OCI-LY7 (cell line): ENCODE measurements around the gene ZBTB1. TPM values are rescaled to one million over a fixed set of nuclear protein-coding genes. Genes with fewer than 3 reads are reported as not detected.
"Not testable (repeated sequence)": the region's sequence is repeated elsewhere in the genome, so short reads cannot be mapped to it uniquely, and the experiment has no call there.

ENCODE experiments used
- BruUV-seq: library from RNA; stranded (reverse); fragments of 400-500 nt; replicated peaks from 2 replicates; lab custom pipeline; 2021; lab: Mats Ljungman, UMichigan
- CTCF ChIA-PET: fragments of 300-600 bp; sonication (Branson Sonifier 250); formaldehyde crosslinking; loops from one replicate; lab custom pipeline; 2022; ENCODE audit warnings: antibody characterized with exemption; ENCODE audit not compliant: unreplicated experiment; lab: Charles Lee
- POLR2A ChIA-PET: fragments of 300-600 bp; sonication (Branson Sonifier 250); formaldehyde crosslinking; loops from one replicate; lab custom pipeline; 2022; ENCODE audit warnings: antibody characterized with exemption; lab: Charles Lee
- DNase-seq: peaks from one replicate; pipeline ENCODE4 v3.0.0-alpha.2; 2015; ENCODE audit warnings: low spot score
- H2AFZ ChIP-seq: fragments of 200-600 bp; sonication (generic), shearing (Covaris generic); 2 replicates; pipeline ENCODE4 v1.6.1; 2014; ENCODE audit warnings: mild to moderate bottlenecking, antibody characterized with exemption, low read length, moderate library complexity
- H3K27ac ChIP-seq: fragments of 200-600 bp; sonication (generic); 2 replicates; pipeline ENCODE4 v1.5.1; 2014; ENCODE audit warnings: mixed run types, low read depth, mild to moderate bottlenecking, moderate library complexity, low read length, inconsistent platforms; ENCODE audit not compliant: poor library complexity, severe bottlenecking
- H3K36me3 ChIP-seq: fragments of 200-600 bp; sonication (generic); 2 replicates; pipeline ENCODE4 v1.6.1; 2014; ENCODE audit warnings: mild to moderate bottlenecking, antibody characterized with exemption, low read length, moderate library complexity, mixed read lengths; ENCODE audit not compliant: insufficient read depth
- H3K4me1 ChIP-seq: fragments of 200-600 bp; sonication (generic); 2 replicates; pipeline ENCODE4 v1.5.1; 2014; ENCODE audit warnings: mild to moderate bottlenecking, low read length; ENCODE audit not compliant: insufficient read depth, poor library complexity, severe bottlenecking
- H3K4me2 ChIP-seq: fragments of 200-600 bp; sonication (generic); 2 replicates; pipeline ENCODE4 v1.6.1; 2014; ENCODE audit warnings: mild to moderate bottlenecking, low read length
- H3K4me3 ChIP-seq: fragments of 200-600 bp; sonication (generic); 2 replicates; pipeline ENCODE4 v1.5.1; 2014; ENCODE audit warnings: mild to moderate bottlenecking, low read depth, low read length; ENCODE audit not compliant: poor library complexity, severe bottlenecking
- H3K79me2 ChIP-seq: fragments of 200-600 bp; sonication (generic); 2 replicates; pipeline ENCODE4 v1.6.1; 2016; ENCODE audit warnings: low read depth, mild to moderate bottlenecking, low read length, moderate library complexity, mixed read lengths; ENCODE audit not compliant: insufficient read depth
- H3K9me2 ChIP-seq: fragments of 200-600 bp; sonication (generic); 2 replicates; pipeline ENCODE4 v1.6.1; 2016; ENCODE audit warnings: mild to moderate bottlenecking, low read length, mixed read lengths; ENCODE audit not compliant: insufficient read depth
- H3K9me3 ChIP-seq: fragments of 200-600 bp; sonication (generic); 2 replicates; pipeline ENCODE4 v1.6.1; 2014; ENCODE audit warnings: mild to moderate bottlenecking, mixed run types, low read length, mixed read lengths
- H4K20me1 ChIP-seq: fragments of 200-600 bp; sonication (generic); 2 replicates; pipeline ENCODE4 v1.6.1; 2014; ENCODE audit warnings: mild to moderate bottlenecking, antibody characterized with exemption, low read length, moderate library complexity, mixed read lengths; ENCODE audit not compliant: insufficient read depth
- EZH2phosphoT487 ChIP-seq: fragments of 200-600 bp; sonication (generic); IDR thresholded peaks from 2 replicates; pipeline ENCODE4 v1.6.1; 2018; ENCODE audit warnings: low read depth, borderline replicate concordance, mild to moderate bottlenecking, mixed run types, antibody characterized with exemption, low read length, moderate library complexity, mixed read lengths
- intact Hi-C: fragments of 100-400 bp; cut with micrococcal nuclease; formaldehyde crosslinking; loops from one replicate; pipeline ENCODE4 v1.10.0; 2022; ENCODE audit not compliant: unreplicated experiment
- total RNA-seq, 2 experiments: library from RNA; depleted of rRNA in 1 of 2; stranded (reverse); fragments of >200 nt in 1 of 2; shearing (Covaris generic) in 1 of 2; gene quantifications; 2 replicates each; pipeline ENCODE4 v1.2.3, GENCODE V29; 2014 to 2022
- TF ChIP-seq, protein P1 (sequence below): fragments of 200-600 bp; sonication (generic); conservative IDR thresholded peaks from 2 replicates; pipeline ENCODE4 v1.5.1; 2014; ENCODE audit warnings: mild to moderate bottlenecking, antibody characterized with exemption, low read length, moderate library complexity, mixed read lengths

ZBTB1 gene
- total RNA-seq, 2 experiments from 2014 or later = 34.1 to 49.5 TPM

GRCh38 chr14:64566651-64567122, 62.1 kb downstream of the ZBTB1 start:
- intact Hi-C loops = no loop called here
- no peak overlapping the region for H2AFZ ChIP-seq
- H3K9me3 ChIP-seq = no peaks in the 10 kb centered on the region
- no peaks in the 10 kb centered on the region for H3K9me2 ChIP-seq
- no peak overlapping the region for H3K27ac ChIP-seq
- no TSS peak for BruUV-seq
- H4K20me1 ChIP-seq = no peaks in the 10 kb centered on the region
- no peak overlapping the region for H3K4me2 ChIP-seq
- DNase-seq = no peak
- CTCF ChIA-PET = no interaction called here
- POLR2A ChIA-PET = no interaction called here
- TF ChIP-seq EZH2phosphoT487 = no peak
- TF ChIP-seq, protein P1, sequence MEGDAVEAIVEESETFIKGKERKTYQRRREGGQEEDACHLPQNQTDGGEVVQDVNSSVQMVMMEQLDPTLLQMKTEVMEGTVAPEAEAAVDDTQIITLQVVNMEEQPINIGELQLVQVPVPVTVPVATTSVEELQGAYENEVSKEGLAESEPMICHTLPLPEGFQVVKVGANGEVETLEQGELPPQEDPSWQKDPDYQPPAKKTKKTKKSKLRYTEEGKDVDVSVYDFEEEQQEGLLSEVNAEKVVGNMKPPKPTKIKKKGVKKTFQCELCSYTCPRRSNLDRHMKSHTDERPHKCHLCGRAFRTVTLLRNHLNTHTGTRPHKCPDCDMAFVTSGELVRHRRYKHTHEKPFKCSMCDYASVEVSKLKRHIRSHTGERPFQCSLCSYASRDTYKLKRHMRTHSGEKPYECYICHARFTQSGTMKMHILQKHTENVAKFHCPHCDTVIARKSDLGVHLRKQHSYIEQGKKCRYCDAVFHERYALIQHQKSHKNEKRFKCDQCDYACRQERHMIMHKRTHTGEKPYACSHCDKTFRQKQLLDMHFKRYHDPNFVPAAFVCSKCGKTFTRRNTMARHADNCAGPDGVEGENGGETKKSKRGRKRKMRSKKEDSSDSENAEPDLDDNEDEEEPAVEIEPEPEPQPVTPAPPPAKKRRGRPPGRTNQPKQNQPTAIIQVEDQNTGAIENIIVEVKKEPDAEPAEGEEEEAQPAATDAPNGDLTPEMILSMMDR = no peak
- H3K4me3 ChIP-seq = no peak overlapping the region
- no peaks in the 10 kb centered on the region for H3K4me1 ChIP-seq
- H3K79me2 ChIP-seq = no peaks in the 10 kb centered on the region
- no peaks in the 10 kb centered on the region for H3K36me3 ChIP-seq

GRCh38 chr14:64569138-64569631, 64.6 kb downstream of the ZBTB1 start:
- Histone ChIP-seq H3K4me2 (no peak overlapping the region), H2AFZ (no peak overlapping the region), H3K79me2 (no peaks in the 10 kb centered on the region), H3K27ac (no peak overlapping the region), H3K36me3 (no peaks in the 10 kb centered on the region), H3K4me1 (no peaks in the 10 kb centered on the region), H3K9me2 (no peaks in the 10 kb centered on the region), H3K9me3 (no peaks in the 10 kb centered on the region), H3K4me3 (no peak overlapping the region), H4K20me1 (no peaks in the 10 kb centered on the region)
- ChIA-PET CTCF (no interaction called here), POLR2A (no interaction called here)
- intact Hi-C loops = no loop called here
- no TSS peak for BruUV-seq
- TF ChIP-seq EZH2phosphoT487 = no peak
- TF ChIP-seq, protein P1 = no peak
- DNase-seq = no peak

- CTCF ChIA-PET, BruUV-seq, intact Hi-C loops: not testable (repeated sequence)
Observed at GRCh38 chr14:64569646-64570045, 65.1 kb downstream of the ZBTB1 start.

More at GRCh38 chr14:64569646-64570045, 65.1 kb downstream of the ZBTB1 start:
- H3K9me2 ChIP-seq, H3K4me2 ChIP-seq, H3K9me3 ChIP-seq, H3K36me3 ChIP-seq, POLR2A ChIA-PET, H3K4me3 ChIP-seq, H3K79me2 ChIP-seq, DNase-seq, H3K27ac ChIP-seq, H4K20me1 ChIP-seq, H3K4me1 ChIP-seq, H2AFZ ChIP-seq: not testable (repeated sequence)
